HG03159 (cell line): ENCODE results near the gene GDF7.

Experiments
- ATAC-seq: cut with Tn5 transposase; IDR thresholded peaks from one replicate; pipeline ENCODE4 v1.9.1; 2021; ENCODE audit warnings: mild to moderate bottlenecking, moderate library complexity; ENCODE audit not compliant: unreplicated experiment

GDF7 gene

GRCh38 chr2:20671036-20671735 lies 4.2 kb downstream of the GDF7 start:
- no peak for ATAC-seq

GRCh38 chr2:20671736-20672080 lies 4.8 kb downstream of the GDF7 start:
- ATAC-seq: no peak

GRCh38 chr2:20672201-20672951 lies 5.4 kb downstream of the GDF7 start:
- no peak for ATAC-seq

- no peak for ATAC-seq
These were observed 6.9 kb downstream of the GDF7 start for GRCh38 chr2:20673686-20674308.

GRCh38 chr2:20674309-20674965 lies 7.5 kb downstream of the GDF7 start:
- ATAC-seq: no peak

GRCh38 chr2:20674974-20675679 lies 8.2 kb downstream of the GDF7 start:
- no peak for ATAC-seq

GRCh38 chr2:20675701-20676352 lies 8.9 kb downstream of the GDF7 start:
- peak; percentile 65 for ATAC-seq

- peak; percentile 74 for ATAC-seq
These were observed 9.6 kb downstream of the GDF7 start for GRCh38 chr2:20676353-20677215.

- ATAC-seq: peak; percentile 42
These were observed 10.5 kb downstream of the GDF7 start for GRCh38 chr2:20677301-20678085.

- ATAC-seq: no peak
These were observed 11.1 kb downstream of the GDF7 start for GRCh38 chr2:20678086-20678395.

GRCh38 chr2:20678780-20679179 lies 11.8 kb downstream of the GDF7 start:
- ATAC-seq: no peak

GRCh38 chr2:20680744-20681375 lies 13.9 kb downstream of the GDF7 start:
- no peak for ATAC-seq

GRCh38 chr2:20682167-20682920 lies 15.4 kb downstream of the GDF7 start:
- ATAC-seq: no peak

- ATAC-seq: no peak
These were observed 17.7 kb downstream of the GDF7 start for GRCh38 chr2:20684581-20685063.

GRCh38 chr2:20687260-20687832 lies 20.4 kb downstream of the GDF7 start:
- ATAC-seq: no peak

GRCh38 chr2:20689428-20690264 lies 22.7 kb downstream of the GDF7 start:
- ATAC-seq: no peak
